Measurements from ENCODE around the gene UNC93B1.

Gene UNC93B1

DNA sequence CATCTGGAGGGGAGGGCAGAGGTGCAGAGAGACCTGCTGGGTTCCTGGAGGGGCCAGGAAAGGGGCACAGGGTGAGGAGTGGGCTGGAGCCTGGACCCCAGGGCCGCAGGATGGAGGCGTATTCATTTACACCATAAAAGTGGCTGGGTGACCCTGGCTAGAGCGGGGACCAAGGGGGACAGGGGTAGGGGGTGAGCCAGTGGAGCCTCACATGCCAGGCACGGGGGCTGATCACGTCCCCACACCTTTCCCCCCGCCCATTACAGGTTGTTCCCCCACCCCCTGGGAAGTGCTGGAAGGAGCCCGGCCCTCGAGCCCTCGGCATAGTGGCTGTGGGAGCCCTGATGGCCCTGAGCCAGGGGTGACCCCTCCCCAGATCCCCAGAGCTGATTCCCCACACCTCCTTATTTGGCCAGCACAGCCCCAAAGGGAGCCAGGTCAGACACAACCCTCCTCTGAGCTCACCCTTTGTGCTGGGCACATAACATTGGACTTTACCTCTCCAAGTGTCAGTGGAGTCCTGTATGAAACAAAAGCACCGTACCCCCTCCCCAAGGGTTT is 35.7 kb upstream of the UNC93B1 start:
- DNase-seq, result no peak

DNA sequence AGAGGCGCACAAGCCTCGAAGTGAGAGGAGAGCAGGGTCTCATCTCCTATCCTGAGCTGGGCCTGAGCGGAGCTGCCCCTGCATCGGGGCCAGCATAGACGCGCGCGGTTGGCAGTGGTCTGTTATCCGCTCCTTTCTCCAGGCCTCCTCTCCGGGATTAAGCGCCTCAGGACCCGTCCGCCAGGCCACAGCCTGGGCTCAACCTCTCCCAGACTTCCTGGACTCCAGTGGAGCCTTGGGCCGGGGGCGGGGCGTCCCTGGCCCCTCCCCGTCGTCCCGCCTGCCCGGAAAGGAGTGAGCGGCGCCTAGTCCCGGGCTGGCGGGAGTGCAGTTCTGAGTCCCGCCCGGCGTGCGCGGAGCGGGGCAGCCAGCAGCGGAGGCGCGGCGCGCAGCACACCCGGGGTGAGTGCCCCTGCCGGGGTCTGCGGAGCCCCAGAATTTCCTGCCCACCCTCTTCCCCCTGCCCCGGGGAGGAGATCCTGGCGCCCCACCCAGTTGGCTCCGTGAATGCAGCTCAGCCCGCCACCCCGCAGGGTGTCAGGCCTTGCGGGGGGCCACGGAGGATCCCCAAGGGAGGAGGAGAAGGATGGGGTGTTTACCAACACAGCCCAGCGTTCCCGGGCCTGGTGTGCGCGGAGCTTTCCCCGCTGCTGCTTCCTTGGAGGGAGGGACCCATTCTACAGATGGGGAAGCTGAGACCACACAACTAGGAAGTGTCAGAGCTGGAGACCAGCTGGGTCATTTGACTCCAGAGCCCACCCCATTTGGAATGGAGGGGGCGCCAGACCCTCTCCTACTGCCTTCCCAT is 35.0 kb upstream of the UNC93B1 start, which contains the start of gene TCIRG1:
TSS of gene TCIRG1 (plus strand) at position 308 of the 808 bp plus-strand sequence. CDS start 2,247 bp downstream, outside the sequence.
- DNase-seq, result peak; percentile 64

DNA sequence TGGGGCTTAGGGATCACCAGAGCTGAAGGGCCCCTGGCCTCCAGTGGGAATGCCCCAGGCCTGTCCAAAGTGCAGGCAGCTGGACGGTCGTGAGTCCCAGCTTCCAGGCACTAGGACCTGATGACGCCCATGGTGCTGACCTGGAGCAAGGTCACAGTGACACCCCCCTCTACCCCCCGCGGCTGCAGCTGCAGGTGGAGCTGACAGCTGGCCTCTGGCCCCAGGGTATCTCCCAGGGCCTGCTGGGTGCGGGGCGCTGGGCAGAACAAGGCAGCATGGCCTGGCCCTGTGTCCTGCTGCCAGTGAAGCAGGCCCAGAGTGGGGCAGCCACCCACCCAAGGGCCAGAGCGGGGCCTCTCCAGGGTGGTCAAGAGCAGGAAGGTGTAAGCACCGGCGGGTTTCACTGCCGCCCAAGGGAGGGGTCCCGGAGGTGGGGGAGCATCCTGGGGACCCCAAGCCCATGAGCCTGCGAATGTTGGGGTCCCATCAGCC is 34.4 kb upstream of the UNC93B1 start:
- no peak for DNase-seq

DNA sequence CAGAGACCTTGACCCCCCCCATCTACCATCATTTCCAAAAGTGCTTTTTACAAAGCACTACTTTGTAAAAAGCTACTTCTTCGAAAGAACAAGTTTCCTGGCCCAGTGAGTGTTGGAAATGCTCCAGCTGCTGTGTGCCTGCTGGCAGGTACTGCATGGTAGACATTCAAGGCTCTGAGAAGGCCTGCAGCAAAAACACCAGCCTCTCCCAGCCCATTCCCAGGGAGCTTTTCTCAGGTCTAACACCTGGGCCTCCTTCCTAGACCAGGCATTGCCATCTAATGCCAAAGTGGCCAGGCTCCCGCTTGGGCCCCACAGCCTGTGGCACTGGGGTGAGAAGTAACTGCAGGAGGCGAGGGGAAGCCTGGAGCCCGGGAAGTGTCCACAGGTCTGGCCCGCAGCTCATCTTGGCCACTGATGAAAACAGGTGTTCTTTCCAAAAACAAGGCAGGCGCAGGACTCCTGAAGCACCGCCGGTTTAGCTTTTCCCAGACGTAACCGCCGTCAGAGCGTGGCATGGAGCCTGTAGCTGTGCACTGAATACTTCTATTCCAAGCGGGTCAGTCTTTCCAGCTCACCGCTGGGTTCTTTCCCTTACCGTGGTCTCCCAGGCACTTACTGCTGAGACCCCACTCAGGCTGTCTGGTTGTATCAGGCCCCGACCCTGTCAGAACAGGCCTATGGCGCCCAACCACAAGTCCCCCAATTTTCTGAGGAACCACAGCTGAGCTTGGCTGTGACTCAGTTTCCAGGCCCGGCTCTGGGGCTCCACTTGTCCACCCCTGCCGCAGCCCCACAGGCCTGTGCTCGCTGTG is 33.7 kb upstream of the UNC93B1 start:
- no peak for DNase-seq

DNA sequence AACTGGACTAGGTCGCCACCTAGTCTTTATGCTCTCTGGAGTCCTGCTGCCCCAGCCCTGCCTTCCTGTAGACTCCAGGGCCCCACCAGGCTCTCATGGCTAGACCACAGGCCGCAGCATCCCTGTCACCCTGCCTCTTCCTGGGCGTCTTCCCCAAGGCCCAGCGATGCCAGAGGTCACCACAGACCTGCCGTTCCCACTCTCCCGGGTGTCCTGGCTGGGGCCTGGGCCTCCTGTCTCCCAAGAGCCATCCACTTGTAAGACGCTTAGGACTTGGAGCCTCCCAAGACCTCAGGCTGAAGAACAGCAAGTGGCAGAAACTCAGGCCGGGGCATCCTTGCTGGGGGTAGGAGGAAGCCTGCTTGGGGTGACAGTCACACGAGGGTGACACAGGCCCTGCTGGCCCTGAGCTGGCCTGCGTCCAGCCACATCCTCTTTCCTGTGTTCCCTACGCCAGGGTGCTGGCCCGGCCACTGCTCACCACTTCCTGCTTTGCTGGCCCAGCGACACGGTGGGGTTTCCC is 32.9 kb upstream of the UNC93B1 start:
- DNase-seq, result no peak

DNA sequence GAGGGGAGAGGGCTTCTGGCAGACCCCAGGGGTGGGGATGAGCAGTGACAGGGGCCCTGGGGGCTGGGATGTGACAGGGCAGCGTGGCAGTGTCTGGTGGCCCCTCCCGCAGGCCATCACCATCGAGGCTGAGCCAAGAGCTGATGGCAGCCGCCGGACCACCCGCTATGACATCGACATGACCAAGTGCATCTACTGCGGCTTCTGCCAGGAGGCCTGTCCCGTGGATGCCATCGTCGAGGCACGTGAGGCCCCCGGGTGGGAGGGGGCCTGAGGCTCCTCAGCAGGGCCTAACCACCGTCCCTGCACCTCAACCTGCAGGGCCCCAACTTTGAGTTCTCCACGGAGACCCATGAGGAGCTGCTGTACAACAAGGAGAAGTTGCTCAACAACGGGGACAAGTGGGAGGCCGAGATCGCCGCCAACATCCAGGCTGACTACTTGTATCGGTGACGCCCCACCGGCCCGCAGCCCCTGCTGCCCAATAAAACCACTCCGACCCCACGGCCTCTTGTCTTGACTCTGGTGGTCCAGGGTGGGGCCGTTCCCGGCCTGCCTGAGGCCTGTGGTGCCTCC is 32.3 kb upstream of the UNC93B1 start:
- DNase-seq, result no peak

DNA sequence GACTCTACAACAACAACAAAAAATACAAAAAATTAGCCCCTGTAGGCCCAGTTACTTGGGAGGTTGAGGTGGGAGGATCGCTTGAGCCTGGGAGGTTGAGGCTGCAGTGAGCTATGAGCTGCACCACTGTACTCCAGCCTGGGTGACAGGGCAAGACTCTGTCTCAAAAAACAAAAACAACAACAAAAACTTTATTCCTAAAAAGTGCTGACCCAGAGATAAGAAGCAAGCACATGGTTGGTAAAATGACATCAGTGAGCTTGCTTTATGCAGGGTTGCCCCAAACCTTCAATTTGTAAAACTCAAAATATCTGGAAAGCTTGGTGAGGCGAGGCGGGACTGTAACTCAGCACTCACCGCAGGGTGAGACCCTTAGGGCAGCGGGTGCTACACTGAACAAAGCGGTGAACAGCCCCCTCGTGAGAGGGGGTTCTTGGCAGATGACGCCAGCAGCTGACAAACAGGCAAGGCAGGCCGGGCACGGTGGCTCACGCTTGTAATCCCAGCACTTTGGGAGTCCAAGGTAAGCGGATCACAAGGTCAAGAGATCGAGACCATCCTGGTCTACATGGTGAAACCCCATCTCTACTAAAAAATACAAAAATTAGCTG is 31.5 kb upstream of the UNC93B1 start:
- no peak for DNase-seq

DNA sequence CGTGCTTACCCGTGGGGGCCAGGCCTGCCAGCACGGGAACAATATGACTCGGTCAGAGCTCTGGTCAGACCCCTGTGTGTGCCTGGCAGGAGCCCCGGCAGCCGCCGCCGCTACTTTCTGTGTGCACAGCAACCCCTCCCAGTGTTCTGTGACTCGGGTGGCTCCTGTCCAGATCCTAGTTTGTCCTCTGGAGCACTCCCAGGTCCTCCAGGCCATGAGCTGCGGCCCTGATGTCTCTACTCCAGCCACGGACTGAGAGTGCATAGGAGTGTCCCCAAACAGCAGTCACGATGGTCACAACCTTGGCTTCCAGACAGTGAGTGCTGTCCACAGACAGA is 29.8 kb upstream of the UNC93B1 start:
- no peak for DNase-seq

DNA sequence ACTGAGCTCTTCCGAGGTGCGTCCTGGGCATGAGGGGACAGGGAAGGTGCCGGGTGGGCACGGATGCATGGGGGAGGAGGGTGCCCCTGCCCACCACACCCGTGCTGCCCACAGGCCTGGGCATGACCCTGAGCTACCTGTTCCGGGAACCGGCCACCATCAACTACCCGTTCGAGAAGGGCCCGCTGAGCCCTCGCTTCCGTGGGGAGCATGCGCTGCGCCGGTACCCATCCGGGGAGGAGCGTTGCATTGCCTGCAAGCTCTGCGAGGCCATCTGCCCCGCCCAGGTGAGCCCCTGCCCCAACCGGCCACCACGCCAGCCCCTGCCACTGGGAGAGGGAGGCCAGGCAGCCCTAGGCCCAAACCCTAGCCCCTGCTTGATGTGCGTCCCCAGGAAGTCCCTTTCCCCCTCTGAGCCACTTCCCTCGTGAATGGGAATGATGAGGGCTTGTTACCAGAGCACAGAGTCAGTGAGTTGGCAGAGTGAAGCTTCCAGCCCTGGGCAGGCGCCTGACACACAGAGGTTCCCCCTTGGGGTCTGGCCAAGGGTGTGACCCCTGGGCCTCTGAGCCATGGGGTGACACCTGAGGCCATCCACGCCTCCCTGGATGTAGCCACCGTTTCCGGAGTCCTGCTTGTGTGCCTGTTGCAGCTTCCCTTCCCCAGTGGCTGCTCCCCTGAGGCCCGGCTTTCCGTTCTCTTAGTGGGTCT is 29.3 kb upstream of the UNC93B1 start:
- no peak for DNase-seq

DNA sequence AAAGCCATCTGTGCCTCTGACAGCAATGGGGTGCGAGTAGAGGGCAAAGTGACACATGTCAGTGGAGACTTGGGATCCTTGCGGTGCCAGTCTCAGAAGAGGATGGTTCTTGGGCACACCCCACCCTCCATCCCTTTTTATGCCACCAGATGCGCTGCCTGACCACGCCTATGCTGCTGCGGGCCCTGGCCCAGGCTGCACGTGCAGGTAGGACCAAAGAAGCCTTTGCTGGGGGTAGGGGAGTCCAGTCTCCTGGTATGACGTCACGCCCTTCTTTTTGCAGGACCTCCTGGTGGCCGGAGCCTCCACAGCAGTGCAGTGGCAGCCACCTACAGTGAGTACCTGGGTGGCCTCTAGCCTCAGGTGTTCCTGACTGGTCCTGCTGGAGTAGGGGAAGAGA is 28.1 kb upstream of the UNC93B1 start:
- DNase-seq, result no peak

DNA sequence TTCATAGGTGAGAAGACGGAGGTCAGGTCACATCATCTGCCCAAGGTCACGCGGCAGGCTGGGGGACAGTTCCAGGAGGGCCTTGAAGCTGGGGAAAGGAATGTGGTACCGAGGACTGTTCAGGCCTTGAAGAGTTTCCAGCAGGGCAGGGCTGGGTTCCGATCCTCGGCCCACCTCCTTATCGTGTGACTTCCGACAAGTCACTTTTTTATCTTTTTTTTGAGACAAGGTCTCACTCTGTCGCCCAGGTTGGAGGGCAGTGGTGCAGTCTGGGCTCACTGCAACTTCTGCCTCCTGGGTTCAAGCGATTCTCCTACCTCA is 27.2 kb upstream of the UNC93B1 start:
- DNase-seq, result peak; percentile 15

DNA sequence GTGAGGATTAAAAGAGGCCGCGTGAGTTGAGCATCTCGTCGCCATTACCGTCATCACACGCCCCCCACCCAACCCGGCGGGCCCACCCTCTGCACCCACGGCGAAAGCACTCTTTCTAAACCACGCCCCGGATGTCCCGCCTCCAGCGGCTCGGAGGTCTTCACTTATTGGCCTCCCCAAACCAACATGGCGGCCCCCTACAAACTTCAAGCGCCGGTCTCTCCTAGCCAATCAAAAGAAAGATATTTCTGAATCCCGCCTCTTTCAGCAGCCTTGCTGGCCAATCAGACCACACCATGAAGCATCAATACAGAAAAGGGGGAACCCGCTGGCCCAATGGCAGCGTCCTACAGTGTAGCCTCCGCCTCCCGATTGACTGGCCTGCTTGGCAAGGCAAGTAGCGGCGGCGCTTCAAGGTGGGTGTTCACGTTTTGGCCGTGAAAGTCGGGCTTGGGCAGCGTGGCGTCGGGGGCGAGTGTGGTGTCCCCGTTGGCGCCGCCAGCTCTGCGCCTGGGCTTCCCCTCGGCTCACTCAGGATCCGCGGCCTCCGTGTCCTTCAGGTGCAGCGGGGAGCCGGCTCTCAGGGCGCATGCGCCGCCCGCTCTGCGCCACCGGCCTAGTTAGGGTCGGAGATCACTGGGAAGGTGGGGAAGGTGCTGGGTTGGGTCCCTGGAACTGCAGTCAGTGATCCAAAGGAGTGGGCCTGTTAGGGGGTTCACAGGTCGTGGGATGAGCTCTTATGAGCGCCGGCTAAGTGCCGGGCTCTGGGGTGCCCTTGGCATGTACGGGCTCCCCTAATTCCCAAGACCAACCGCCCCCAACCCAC is 26.6 kb upstream of the UNC93B1 start, which contains the start of gene NDUFS8:
TSS of gene NDUFS8 (plus strand) at position 364 of the 826 bp plus-strand sequence. CDS start 1,471 bp downstream, outside the sequence.
- peak; percentile 96 for DNase-seq

DNA sequence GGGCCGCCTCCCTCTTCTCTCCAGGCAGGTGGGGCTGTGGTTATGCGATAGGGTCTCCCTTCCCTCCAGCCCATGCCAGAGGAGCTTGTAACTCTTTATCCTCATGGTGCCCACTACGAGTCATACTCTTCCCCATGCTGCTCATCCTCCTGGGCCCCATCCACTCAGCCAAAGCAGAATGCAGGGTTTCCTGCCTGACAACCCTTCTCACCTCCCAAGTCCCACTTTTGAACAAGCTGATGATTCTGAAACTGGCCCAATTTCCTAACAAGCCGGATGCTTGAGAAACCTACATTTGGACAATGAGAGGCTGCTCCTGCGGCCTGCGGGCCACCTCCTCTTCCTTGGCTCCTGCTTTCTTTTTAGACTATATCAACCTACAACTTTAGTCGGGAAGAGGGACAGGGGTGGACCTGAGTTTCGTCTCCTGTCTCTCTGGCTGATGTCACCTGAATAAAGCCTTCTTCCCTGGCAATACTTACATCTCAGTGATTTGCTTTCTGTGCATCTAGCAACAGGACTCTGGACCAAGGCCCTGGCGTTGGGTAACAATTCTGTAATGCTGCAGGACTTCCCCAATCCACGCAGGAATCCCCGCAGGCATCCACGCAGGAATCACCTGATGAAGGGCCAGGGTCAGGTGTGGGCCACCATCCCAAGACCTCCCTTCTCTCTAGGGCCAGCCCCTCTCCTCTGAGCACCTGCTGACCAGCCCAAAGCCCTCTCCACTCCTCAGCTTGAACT is 25.1 kb upstream of the UNC93B1 start:
- DNase-seq, result no peak

DNA sequence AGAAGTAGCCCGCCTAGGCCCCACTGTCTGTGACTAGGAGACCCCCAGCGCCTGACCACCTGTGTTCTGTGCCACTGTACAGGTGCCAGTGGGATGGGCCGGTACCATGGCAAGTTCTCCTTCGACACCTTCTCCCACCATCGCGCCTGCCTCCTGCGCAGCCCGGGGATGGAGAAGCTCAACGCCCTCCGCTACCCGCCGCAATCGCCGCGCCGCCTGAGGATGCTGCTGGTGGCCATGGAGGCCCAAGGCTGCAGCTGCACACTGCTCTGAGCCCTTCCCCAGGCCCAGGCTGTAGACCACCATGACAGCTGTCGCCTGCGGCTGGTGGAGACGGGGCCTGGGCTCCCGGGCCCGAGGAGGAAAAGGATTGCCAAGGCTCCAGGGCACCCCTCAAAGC is 23.8 kb upstream of the UNC93B1 start:
- no peak for DNase-seq

DNA sequence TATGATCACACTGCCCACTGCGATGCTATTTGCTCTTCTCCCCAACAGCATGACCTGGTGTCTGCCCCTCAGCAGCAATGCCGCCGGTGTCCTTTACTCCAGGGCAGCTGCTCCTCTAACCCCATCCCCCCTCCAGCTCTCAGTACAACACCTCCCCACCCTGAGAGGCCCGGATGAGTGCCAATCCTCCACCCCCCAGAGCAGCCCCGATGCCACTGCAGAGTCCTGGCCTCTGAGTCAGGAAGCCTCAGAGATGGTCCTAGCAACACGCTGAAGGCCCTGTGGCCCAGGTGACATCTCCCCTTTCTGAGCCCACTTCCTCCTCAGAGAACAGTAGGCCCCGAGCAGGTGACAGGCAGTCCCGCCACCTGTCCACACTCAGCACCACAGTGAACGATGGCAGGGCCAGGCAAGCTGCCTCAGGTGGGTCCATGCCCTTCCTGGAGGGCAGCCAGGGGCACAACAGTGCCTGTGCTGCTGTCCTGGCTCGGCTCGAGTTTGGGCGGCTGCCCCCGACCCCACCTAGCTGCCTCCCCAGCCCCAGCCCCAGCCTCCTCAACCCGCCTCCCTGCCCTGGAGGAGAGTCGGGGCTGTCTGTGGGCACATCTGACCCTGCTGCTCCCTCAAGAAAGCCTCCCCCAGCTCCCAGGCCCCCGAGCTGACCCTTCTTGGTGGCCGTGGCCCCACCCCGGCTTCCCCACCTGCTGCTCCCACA is 22.7 kb upstream of the UNC93B1 start:
- DNase-seq, result no peak

DNA sequence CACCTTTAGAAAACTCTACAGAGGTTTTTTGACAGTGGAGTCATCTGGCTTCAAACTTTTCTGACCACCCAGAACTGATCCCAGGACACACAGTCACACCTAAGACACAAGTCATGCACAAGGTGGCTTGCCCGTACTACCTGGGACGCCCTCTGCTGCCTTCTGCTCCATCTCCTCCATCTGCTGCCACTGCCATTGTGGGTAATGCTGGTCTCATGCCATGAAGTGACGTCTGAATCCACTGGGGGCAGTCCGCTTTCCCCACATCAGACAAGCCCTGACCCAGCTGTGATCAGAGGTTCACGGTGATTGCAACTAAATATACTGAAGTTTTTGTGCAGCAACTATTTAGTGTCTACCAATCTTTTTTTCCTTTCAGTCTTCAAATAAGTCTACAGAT is 21.1 kb upstream of the UNC93B1 start:
- no peak for DNase-seq

DNA sequence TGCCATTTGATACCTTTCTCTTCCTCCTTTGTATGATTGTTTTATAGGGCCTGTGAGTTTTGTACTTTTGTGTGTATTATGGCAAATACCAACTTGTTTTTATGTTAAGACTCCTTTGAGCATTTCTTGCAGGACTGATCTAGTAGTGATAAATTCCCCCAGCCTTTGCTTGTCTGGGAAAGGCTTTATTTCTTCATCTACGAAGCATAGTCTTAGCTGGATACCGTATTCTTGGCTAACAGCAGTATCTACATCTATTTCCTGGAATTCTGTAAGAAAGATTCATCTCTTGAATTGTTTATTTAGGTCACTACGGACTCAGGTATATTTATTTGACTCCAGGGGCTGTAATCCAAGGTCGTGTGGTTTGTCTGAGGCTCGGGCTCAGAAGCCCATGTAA is 20.6 kb upstream of the UNC93B1 start:
- DNase-seq, result no peak

DNA sequence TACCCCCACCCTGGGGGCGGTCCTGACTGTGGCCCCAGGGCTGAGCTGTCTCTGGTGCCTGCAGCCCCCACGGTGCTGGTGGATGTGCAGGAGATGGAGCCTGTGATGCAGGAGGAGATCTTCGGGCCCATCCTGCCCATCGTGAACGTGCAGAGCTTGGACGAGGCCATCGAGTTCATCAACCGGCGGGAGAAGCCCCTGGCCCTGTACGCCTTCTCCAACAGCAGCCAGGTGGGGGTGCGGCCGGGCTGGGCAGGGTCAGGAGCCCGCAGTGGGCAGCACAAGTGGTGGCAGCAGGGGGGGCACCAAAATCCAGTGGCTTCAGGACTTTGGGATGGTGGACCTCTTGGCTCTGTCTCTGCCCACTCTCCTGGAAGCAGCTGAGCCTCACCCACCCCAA is 18.6 kb upstream of the UNC93B1 start:
- DNase-seq, result no peak

DNA sequence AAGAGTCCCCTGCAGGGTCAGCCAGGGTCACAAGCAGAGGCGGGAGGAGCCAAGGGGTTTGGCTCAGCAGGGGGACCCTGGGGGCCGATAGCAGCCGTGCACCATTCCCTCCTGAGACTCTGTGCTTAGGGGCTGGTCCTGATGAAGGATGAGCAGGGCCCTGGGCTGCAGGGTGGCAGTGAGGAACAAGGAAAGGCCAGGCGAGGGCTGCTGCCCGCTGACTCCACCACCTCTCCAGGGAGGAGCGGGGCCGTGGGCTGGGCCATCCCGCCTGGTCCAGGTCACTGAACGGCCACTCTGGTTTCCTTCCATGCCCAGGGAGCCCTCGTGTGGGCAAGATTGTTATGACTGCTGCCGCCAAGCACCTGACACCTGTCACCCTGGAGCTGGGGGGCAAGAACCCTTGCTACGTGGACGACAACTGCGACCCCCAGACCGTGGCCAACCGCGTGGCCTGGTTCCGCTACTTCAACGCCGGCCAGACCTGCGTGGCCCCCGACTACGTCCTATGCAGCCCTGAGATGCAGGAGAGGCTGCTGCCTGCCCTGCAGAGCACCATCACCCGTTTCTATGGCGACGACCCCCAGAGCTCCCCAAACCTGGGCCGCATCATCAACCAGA is 17.4 kb upstream of the UNC93B1 start:
- no peak for DNase-seq

Data from stimulated activated CD4-positive, alpha-beta T cell treated with anti-CD3 and anti-CD28 coated beads, Interleukin-12 subunit alpha, Interleukin-12 subunit beta, amount 100 ng/mL, for 4 hours (primary cell).